Testis (tissue), 2 donors: ENCODE data around the gene EAF1.
"Not testable (repeated sequence)": the region's sequence is repeated elsewhere in the genome, so short reads cannot be mapped to it uniquely, and the experiment has no call there.

Source experiments
- CTCF ChIP-seq, 3 experiments: fragments of 450-650 bp in 2 of 3; fragments of 200-600 bp in 1 of 3; sonication (generic) in 1 of 3; IDR thresholded peaks; one replicate each; pipeline ENCODE4 v1.5.1; 2016 to 2019; ENCODE audit warnings: antibody characterized with exemption in 3 of 3, mild to moderate bottlenecking in 2 of 3, moderate library complexity in 1 of 3
- POLR2A ChIP-seq: fragments of 450-650 bp; IDR thresholded peaks from one replicate; pipeline ENCODE4 v1.6.1; 2017; ENCODE audit warnings: antibody characterized with exemption, mild to moderate bottlenecking, moderate library complexity

- not testable (repeated sequence) for TF ChIP-seq CTCF (IDR thresholded peaks at IDR 0.05); POLR2A
These were observed 34.1 kb upstream of the EAF1 start for GRCh38 chr3:15393252-15393651.
